D341Med (cell line): ENCODE data around the gene WDR20.
"Not testable (repeated sequence)": the region's sequence is repeated elsewhere in the genome, so short reads cannot be mapped to it uniquely, and the experiment has no call there.

Source experiments
- DNase-seq: peaks from one replicate; pipeline ENCODE4 v3.0.0; 2012; ENCODE audit warnings: low spot score

WDR20 gene

GRCh38 chr14:102238766-102239165 is 99.1 kb downstream of the WDR20 start:
- DNase-seq: no peak

DNA sequence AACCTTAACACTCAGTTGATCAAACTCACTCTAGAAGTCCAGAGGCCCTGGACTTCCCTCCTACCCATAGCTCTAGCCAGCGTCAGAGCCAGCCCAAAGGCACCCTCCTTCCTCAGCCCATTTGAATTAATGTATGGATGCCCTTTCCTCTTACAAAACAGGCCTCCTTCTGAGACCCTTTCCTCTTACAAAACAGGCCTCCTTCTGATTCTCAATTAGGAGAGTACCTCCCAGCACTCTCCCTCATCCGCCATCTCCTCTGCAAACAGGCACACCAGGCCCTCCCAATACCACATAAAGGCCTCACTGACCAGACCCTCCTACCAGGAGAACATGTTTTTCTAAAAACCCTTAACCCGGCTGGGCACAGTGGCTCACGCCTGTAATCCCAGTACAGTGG is 99.5 kb downstream of the WDR20 start:
- DNase-seq: no peak

- not testable (repeated sequence) for DNase-seq
These were observed 100.8 kb downstream of the WDR20 start for GRCh38 chr14:102240481-102240880.

DNA sequence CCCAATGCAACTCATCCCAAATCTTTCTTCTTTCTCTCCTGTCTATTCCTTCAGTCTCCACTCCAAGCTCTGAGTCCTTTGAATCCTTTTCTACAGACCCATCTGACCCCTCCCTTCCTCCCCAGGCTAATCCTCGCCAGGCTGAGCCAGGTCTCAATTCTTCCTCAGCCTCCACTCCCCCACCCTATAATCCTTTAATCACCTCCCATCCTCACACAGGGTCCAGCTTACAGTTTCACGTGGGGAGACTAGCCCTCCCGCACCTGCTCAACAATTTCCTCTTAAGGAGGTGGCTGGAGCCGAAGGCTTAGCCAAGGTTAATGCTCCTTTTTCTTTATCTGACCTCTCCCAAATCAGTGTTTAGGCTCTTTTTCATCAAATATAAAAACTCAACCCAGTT is 101.5 kb downstream of the WDR20 start:
- DNase-seq: peak; percentile 75

DNA sequence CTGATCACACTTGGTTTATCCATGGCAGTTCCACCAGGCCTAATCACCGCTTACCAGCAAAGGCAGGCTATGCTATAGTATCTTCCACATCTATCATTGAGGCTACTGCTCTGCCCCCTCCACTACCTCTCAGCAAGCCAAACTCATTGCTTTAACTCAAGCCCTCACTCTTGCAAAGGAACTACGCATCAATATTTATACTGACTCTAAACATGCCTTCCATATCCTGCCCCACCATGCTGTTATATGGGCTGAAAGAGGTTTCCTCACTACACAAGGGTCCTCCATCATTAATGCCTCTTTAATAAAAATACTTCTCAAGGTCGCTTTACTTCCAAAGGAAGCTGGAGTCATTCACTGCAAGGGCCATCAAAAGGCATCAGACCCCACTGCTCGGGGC is 104.1 kb downstream of the WDR20 start:
- DNase-seq: not testable (repeated sequence)

DNA sequence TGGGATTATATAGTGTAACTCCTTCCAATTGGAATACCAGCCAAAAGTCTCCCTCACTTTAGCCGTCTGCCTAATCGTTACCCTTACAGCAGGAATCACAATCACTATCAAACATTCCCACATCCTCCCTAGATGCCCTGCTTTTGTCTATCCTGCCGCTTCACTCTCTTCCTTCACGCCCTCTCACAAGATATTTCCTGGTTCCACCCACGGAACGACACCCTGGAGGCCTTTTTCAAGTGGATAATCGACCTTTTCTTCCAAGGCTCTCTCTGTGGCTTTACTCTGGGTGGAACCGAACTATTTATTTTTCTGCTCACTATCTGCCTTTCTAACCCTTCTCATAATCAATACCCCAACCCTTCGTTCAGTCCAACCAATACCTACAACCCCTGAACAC is 106.4 kb downstream of the WDR20 start:
- no peak for DNase-seq

DNA sequence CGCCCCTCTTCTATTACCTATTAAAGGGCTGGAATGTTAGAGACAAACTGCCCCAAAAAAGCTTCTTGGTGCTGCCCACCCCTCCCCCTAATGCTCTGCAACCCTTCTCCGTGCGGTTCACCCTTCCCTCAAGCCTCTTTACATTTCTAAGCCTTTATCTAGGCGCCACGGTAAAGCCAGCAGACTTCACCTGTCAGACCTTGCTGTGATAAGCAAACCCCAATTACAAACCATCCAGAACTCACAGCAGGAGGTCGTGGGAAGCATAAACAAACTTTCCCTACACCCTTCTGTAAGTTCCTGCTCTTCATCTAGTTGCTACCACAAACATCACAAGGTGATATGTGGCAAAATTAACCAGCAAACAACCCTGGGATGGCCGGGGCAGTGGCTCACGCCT is 108.4 kb downstream of the WDR20 start:
- no peak for DNase-seq

GRCh38 chr14:102249041-102249440 is 109.3 kb downstream of the WDR20 start:
- no peak for DNase-seq

DNA sequence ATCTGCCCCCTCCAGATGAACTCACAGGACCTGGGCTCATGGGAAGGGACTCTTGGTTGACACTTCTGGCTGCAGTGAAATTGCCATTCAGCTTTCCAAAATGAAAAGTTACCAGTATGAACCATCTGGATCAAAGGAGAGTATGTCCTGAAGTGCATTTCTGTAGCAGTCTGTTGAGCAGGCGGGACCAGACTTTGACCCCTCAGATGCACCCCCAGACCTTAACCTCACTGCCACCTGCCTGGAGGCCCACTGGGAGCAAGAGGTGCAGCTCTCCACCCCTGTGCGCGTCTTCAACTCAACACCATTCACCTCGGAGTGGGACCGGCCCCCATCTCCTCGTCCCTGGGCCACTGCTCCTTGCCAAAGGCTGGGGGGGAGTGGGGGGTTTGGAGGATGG is 110.3 kb downstream of the WDR20 start:
- DNase-seq: no peak

DNA sequence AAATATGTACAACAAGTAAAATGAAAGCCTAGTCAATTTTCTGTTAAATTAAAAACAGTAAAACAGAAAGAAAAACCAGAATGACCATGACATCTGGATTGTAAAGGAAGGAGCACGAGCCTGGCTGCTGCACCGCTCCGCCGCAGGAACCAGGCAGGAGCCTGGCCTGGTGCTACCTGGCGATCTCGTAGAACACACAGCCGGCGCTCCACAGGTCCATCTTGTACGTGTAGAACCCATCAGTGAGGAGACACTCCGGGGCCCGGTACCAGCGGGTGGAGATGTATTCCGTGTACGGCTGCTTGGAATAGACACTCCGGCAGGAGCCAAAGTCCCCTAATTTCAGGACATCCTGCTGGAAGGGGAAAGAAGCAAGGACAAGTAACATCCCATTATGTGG is 110.9 kb downstream of the WDR20 start:
- DNase-seq: no peak

- no peak for DNase-seq
These were observed 111.5 kb downstream of the WDR20 start for GRCh38 chr14:102251161-102251560.

DNA sequence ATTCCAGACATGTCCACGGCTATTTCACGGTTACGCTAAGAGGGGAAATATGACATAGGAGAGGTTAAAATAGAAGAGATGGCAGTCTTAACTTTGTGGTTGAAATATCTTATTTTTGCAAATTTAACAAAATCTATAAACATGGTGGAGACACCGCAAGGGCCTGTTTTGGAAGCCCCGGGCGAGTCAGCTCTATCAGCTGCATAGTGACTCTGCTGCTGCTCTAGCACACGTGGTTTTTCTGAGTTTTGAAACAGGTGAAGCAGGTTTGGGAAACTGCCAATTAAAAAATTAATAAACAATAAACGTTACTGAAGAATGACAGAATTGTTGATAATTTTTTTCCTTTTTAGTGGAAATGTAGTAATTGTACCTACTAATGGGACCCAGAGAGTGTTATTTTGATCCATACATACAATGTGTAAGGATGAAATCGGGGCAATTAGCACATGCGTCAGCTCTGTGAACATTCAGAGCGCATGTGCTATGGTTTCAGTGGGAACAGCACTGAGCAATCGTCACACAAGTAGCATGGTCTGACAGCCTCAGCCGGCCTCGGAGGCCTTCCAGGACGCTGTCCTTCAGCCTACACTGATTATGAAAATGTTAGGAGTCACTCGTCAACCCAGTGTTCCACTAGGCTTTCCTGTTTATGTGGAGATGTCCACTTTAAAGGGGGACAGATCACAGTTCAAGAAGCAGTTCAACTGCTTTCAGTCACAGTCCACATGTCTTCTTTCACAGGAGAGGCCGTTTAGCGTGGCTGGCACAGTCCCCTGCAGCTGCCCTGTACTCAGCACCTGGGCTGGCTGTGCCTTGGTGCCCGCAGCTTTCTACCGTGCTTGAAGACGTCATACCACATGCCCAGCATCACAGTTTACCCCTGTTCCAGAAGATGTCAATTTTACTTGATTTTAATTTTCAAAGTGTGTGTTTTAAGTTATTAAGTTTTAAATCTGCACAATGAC is 113.4 kb downstream of the WDR20 start:
- no peak for DNase-seq

DNA sequence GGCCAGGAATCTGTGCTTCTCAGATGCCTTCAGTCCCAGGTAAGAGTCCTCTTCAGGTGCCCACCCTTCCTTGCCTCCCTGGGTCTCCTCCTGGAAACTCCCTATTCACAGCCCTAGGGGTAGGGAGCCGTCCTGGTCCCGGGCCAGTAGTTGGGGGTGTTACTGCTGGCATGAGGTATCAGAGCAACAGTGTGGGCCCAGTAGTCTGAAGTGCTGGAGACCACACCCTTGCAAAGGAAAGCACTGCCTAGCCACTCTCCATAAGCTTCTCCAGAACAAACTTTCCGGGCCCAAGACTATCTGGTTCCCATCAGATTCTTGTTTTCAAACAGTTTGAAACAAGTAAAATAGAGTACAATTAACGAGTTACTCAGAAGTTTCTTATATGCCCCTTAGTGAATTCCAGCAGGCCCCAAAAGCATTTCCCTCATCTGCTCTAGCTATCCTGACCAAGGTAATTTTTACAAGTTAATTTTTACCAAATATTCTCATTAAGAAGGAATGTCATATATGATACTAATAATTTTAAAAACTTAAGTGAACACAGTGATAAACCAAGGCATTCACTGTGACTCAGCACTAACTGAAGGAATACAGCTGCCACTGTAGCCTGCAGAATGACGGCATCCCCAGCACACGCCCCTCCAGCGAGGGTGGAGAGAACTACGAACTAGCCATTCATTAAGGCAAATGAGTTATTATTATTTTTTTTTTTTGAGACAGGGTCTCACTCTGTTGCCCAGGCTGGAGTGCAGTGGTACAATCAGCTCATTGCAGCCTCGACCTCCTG is 115.9 kb downstream of the WDR20 start:
- no peak for DNase-seq

GRCh38 chr14:102256716-102257115 is 117.0 kb downstream of the WDR20 start:
- no peak for DNase-seq

- no peak for DNase-seq
These were observed 118.4 kb downstream of the WDR20 start for GRCh38 chr14:102258136-102258535.
